ENCODE results near the gene TAF4.

Gene TAF4

GRCh38 chr20:62047666-62048345, 17.9 kb downstream of the TAF4 start:
- no peak for TF ChIP-seq CTCF (conservative IDR thresholded peaks at IDR 0.05; ENCODE audit: control insufficient read depth, insufficient read depth, low read depth, low read length)

GRCh38 chr20:62046431-62046830, 19.2 kb downstream of the TAF4 start:
- no peak for DNase-seq (ENCODE audit: low read depth)
- TF ChIP-seq CTCF (conservative IDR thresholded peaks at IDR 0.05; ENCODE audit: control insufficient read depth, insufficient read depth, low read depth, low read length) = no peak
- H3K4me3 ChIP-seq (ENCODE audit: control insufficient read depth, low read depth, low read length) = no peak overlapping the region

More at GRCh38 chr20:62047666-62048345, 17.9 kb downstream of the TAF4 start:
- DNase-seq (ENCODE audit: low read depth) = no peak
- no peak overlapping the region for H3K4me3 ChIP-seq (ENCODE audit: control insufficient read depth, low read depth, low read length)

- DNase-seq (ENCODE audit: low read depth) = no peak
- TF ChIP-seq CTCF (conservative IDR thresholded peaks at IDR 0.05; ENCODE audit: control insufficient read depth, insufficient read depth, low read depth, low read length) = no peak
- H3K4me3 ChIP-seq (ENCODE audit: control insufficient read depth, low read depth, low read length) = no peak overlapping the region
Measured at GRCh38 chr20:62045529-62046285, 20.0 kb downstream of the TAF4 start.

- no peak overlapping the region for H3K4me3 ChIP-seq (ENCODE audit: control insufficient read depth, low read depth, low read length)
- DNase-seq (ENCODE audit: low read depth) = no peak
- TF ChIP-seq CTCF (conservative IDR thresholded peaks at IDR 0.05; ENCODE audit: control insufficient read depth, insufficient read depth, low read depth, low read length) = no peak
Measured at GRCh38 chr20:62045118-62045517, 20.6 kb downstream of the TAF4 start.

GRCh38 chr20:62044631-62045030, 21.1 kb downstream of the TAF4 start:
- H3K4me3 ChIP-seq (ENCODE audit: control insufficient read depth, low read depth, low read length) = no peak overlapping the region
- TF ChIP-seq CTCF (conservative IDR thresholded peaks at IDR 0.05; ENCODE audit: control insufficient read depth, insufficient read depth, low read depth, low read length) = no peak
- no peak for DNase-seq (ENCODE audit: low read depth)

GRCh38 chr20:62043131-62043914, 22.4 kb downstream of the TAF4 start:
- no peak for TF ChIP-seq CTCF (conservative IDR thresholded peaks at IDR 0.05; ENCODE audit: control insufficient read depth, insufficient read depth, low read depth, low read length)
- H3K4me3 ChIP-seq (ENCODE audit: control insufficient read depth, low read depth, low read length) = no peak overlapping the region
- DNase-seq (ENCODE audit: low read depth) = peak; percentile 68

All from fibroblast of mammary gland (primary cell).